ENCODE measurements around the gene RNF181. TPM values are rescaled to one million over a fixed set of nuclear protein-coding genes. Genes with fewer than 3 reads are reported as not detected.
A peak's percentile ranks its signal among the peaks of the same experiment; 100 is the strongest.

RNF181 gene
- total RNA-seq, 1 experiment from 2014 or later, result 77.5 TPM

DNA sequence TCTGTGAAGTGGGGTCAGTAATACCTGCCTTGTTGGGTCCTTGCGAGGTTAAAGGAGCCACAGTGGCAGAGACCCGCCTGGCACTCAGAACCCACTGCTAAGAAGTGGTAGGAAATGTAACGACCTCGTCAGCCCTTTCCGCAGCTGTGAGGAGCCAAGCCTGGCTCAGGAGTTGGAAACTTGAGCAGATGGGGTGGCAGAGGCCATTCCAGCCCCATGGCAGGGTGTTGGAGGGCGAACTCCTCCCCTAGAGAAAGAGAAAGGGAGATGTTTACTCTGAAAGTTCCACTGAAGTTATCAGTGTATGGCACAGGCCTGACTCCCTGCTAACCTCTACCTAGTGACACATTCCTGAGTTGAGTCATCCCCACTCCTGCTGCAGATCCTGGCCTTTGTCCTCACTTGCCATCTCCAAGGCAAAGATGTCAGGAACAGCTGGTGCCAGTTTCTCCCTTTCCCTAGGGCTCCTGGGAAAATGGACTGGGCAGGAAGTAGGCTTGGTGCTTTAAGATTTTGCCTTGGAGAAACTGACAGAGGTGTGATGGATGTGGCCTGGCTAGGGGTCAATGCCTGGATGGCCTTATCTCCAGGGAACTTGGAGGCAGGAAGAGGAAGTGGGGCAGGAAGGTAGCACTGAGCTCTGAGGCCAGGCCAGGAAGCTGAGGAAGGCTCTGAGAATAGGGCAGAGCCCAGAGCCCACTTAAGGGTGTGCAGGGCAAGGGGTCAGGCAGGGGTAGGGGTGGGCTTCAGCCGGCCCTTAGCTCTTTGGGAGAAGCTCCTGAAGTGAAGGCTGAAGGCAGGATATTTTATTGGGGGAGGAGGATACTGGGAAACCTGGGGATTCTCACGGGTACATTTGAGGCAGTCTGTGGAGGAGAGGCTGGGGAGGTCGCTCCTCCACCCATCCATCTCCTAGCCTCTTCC, 10.4 kb upstream of the RNF181 start:
- TF ChIP-seq JUND (IDR thresholded peaks at IDR 0.05), result peak; percentile 74
- no peak for TF ChIP-seq SRF (IDR thresholded peaks at IDR 0.05; ENCODE audit: low read depth)
- TF ChIP-seq EZH2 (IDR thresholded peaks at IDR 0.05), result no peak
- TF ChIP-seq SP1 (IDR thresholded peaks at IDR 0.05; ENCODE audit: low read depth), result 0 out of 2 replicates have a peak, but pooled peaks have one; percentile 25
- TF ChIP-seq, protein P1, sequence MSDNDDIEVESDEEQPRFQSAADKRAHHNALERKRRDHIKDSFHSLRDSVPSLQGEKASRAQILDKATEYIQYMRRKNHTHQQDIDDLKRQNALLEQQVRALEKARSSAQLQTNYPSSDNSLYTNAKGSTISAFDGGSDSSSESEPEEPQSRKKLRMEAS (IDR thresholded peaks at IDR 0.05), result no peak
- TF ChIP-seq SIN3A (IDR thresholded peaks at IDR 0.05; ENCODE audit: low read depth), result no peak; the same call in 1 of the 2 replicates
- TF ChIP-seq FOSL1 (IDR thresholded peaks at IDR 0.05; ENCODE audit: low read depth), result peak; percentile 69
- TF ChIP-seq ZNF274 (IDR thresholded peaks at IDR 0.05; ENCODE audit: low read depth, low read length), result no peak
- Histone ChIP-seq H3K4me2 (ENCODE audit: low read length) (peak overlapping the region; percentile 78), H4K20me1 (ENCODE audit: insufficient read depth) (no peaks in the 10 kb centered on the region), H3K4me1 (ENCODE audit: control insufficient read depth in 1 of 2, insufficient read depth in 2 of 2, low read length in 2 of 2) (peaks cover 20 to 23% of the 10 kb centered on the region in 2 experiments), H3K79me2 (ENCODE audit: insufficient read depth, low read length) (no peaks in the 10 kb centered on the region), H3K9me2 (ENCODE audit: insufficient read depth) (no peaks in the 10 kb centered on the region), H3K36me3 (ENCODE audit: control insufficient read depth in 1 of 2, insufficient read depth in 2 of 2, low read length in 2 of 2) (peaks cover 0 to 4% of the 10 kb centered on the region in 2 experiments; a peak in 2 of 4 replicates), H3K9ac (ENCODE audit: low read length) (peak overlapping the region; percentile 46), H3K27ac (ENCODE audit: low read depth, low read length) (peak overlapping the region; percentile 75), H3K4me3 (replicated peaks in 1 of 2; ENCODE audit: low read depth in 1 of 2, low read length in 2 of 2) (peak overlapping the region in 1 of 2 experiments; percentile 27; a peak in 2 of 4 replicates), H3K9me3 (ENCODE audit: control insufficient read depth in 1 of 2, insufficient read depth in 1 of 2, low read depth in 1 of 2, low read length in 2 of 2) (no peaks in the 10 kb centered on the region), H2AFZ (ENCODE audit: low read depth, low read length, poor library complexity, severe bottlenecking) (no peak overlapping the region), H3K27me3 (ENCODE audit: insufficient read depth, low read length) (no peaks in the 10 kb centered on the region)
- intact Hi-C loops (cut with micrococcal nuclease), result no loop called here
- DNase-seq (ENCODE audit: low read depth, low spot score) (no peak), ATAC-seq (peak; percentile 94)
- ChIA-PET POLR2A (interaction anchor here (0.8 to 1.2 kb wide), 4 partner anchors 10 to 171 kb away, joined by 3 to 4 read pairs (median 3); partner anchors contain the start of genes C2orf68, GGCX and RNF181), RAD21 (ENCODE audit: low non-redundant PET in 1 of 2, low total read pairs in 2 of 2, uncharacterized antibody in 2 of 2, unreplicated experiment in 2 of 2) (no interaction called here), CTCF (no interaction called here)
- no TSS peak for BruUV-seq (replicated peaks)

DNA sequence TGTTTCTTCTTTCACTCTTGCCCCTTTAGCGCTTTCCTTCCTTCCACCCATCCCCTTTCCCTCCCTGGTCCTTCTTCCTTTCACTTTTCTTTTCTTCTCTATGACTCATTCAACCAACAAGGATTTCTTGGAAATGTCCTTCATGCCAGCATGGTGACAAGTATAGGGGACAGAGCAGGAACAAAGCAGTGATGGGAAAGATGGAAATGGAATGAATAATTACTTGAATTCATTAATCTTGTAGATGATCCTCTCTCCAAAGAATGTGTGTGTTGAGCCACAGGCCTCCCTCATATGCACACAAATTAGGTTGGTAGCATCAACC, 9.8 kb upstream of the RNF181 start:
- BruUV-seq (replicated peaks), result no TSS peak
- ChIA-PET CTCF (no interaction called here), POLR2A (interaction anchor here (0.8 to 1.2 kb wide), 3 partner anchors 24 to 171 kb away, joined by 3 to 4 read pairs (median 3); partner anchors contain the start of genes C2orf68 and GGCX), RAD21 (ENCODE audit: low non-redundant PET in 1 of 2, low total read pairs in 2 of 2, uncharacterized antibody in 2 of 2, unreplicated experiment in 2 of 2) (no interaction called here)
- ATAC-seq, result peak; percentile 29; the same call in 1 of the 2 replicates
- no peaks in the 10 kb centered on the region for H3K79me2 ChIP-seq (ENCODE audit: insufficient read depth, low read length)
- 0 out of 4 replicates have a peak overlapping the region, but pooled peaks of 1 of the 2 experiments have one; percentile 27 for H3K4me3 ChIP-seq (replicated peaks in 1 of 2; ENCODE audit: low read depth in 1 of 2, low read length in 2 of 2)
- DNase-seq (ENCODE audit: low read depth, low spot score), result no peak
- no peaks in the 10 kb centered on the region for H4K20me1 ChIP-seq (ENCODE audit: insufficient read depth)
- H3K9me2 ChIP-seq (ENCODE audit: insufficient read depth), result no peaks in the 10 kb centered on the region
- H3K4me1 ChIP-seq (ENCODE audit: control insufficient read depth in 1 of 2, insufficient read depth in 2 of 2, low read length in 2 of 2), result peaks cover 20 to 23% of the 10 kb centered on the region in 2 experiments
- H3K4me2 ChIP-seq (ENCODE audit: low read length), result peak overlapping the region; percentile 78
- H2AFZ ChIP-seq (ENCODE audit: low read depth, low read length, poor library complexity, severe bottlenecking), result no peak overlapping the region
- 0 out of 2 replicates have a peak overlapping the region, but pooled peaks have one; percentile 46 for H3K9ac ChIP-seq (ENCODE audit: low read length)
- H3K27me3 ChIP-seq (ENCODE audit: insufficient read depth, low read length), result no peaks in the 10 kb centered on the region
- no peaks in the 10 kb centered on the region for H3K9me3 ChIP-seq (ENCODE audit: control insufficient read depth in 1 of 2, insufficient read depth in 1 of 2, low read depth in 1 of 2, low read length in 2 of 2)
- TF ChIP-seq YY1 (IDR thresholded peaks at IDR 0.05; ENCODE audit: extremely low read depth, insufficient replicate concordance, low read depth, low read length) (no peak), JUND (IDR thresholded peaks at IDR 0.05) (peak; percentile 35; the same call in 1 of the 2 replicates)
- intact Hi-C loops (cut with micrococcal nuclease), result no loop called here
- H3K36me3 ChIP-seq (ENCODE audit: control insufficient read depth in 1 of 2, insufficient read depth in 2 of 2, low read length in 2 of 2), result peaks cover 0 to 4% of the 10 kb centered on the region in 2 experiments; a peak in 2 of 4 replicates
- peak overlapping the region; percentile 75 for H3K27ac ChIP-seq (ENCODE audit: low read depth, low read length)
